ENCODE data around the gene ITPA. TPM values are rescaled to one million over a fixed set of nuclear protein-coding genes. Genes with fewer than 3 reads are reported as not detected.

Gene ITPA
- total and polyA plus RNA-seq, 2 of the 8 experiments (the other 6 are each of a cell fraction or from before 2014, with no cell fraction given) = 88.2 to 94.0 TPM

GRCh38 chr20:3180319-3180718 lies 29.0 kb upstream of the ITPA start:
- H3K9ac ChIP-seq (replicated peaks in 1 of 4; ENCODE audit: extremely low read depth in 1 of 4, low read depth in 3 of 4, low read length in 3 of 4) = no peak overlapping the region
- H2AFZ ChIP-seq (ENCODE audit: low read length) = no peak overlapping the region
- no peak overlapping the region for H3K4ac ChIP-seq (replicated peaks; ENCODE audit: insufficient read length, low read depth, low read length)
- H4K20me1 ChIP-seq (replicated peaks in 1 of 2; ENCODE audit: control insufficient read depth in 1 of 2, insufficient read depth in 2 of 2, low read length in 2 of 2) = peaks cover 0 to 1% of the 10 kb centered on the region in 2 experiments
- H4K8ac ChIP-seq (ENCODE audit: extremely low read depth, insufficient read depth, low read length) = no peak overlapping the region
- no peak overlapping the region for H2BK15ac ChIP-seq (ENCODE audit: low read length)
- no peak overlapping the region for H2AK5ac ChIP-seq (ENCODE audit: low read depth, low read length)
- no peak overlapping the region for H2BK20ac ChIP-seq (ENCODE audit: low read length)
- WGBS, 2 experiments (ENCODE audit: extremely low coverage in 1 of 2, insufficient coverage in 1 of 2, insufficient read length in 1 of 2, insufficient replicate concordance in 2 of 2, low coverage in 1 of 2, low lambda C conversion rate in 2 of 2, missing lambda C conversion rate in 1 of 2) = 65% methylated on average over 4 of the region's 4 CpGs; no CpG with 5 or more reads in 1 of the 2 experiments
- H2BK12ac ChIP-seq (ENCODE audit: low read depth, low read length) = no peak overlapping the region
- no peaks in the 10 kb centered on the region for H3K27me3 ChIP-seq (replicated peaks in 1 of 4; ENCODE audit: control insufficient read depth in 3 of 4, extremely low read depth in 1 of 4, insufficient read depth in 3 of 4, low read length in 3 of 4)
- H3K4me2 ChIP-seq (ENCODE audit: insufficient read depth in 1 of 2, low read depth in 2 of 2, low read length in 2 of 2) = no peak overlapping the region
- no peak overlapping the region for H3K14ac ChIP-seq (ENCODE audit: insufficient read length)
- H2BK5ac ChIP-seq (ENCODE audit: low read depth, low read length) = no peak overlapping the region
- ChIA-PET CTCF (ENCODE audit: partially characterized antibody) (no interaction called here), POLR2A (ENCODE audit: partially characterized antibody) (interaction anchor here (1.1 to 1.4 kb wide), 2 partner anchors 10 to 12 kb away, joined by 3 read pairs; no protein-coding TSS in a partner anchor)
- no peaks in the 10 kb centered on the region; a peak in 2 of 8 replicates for H3K36me3 ChIP-seq (ENCODE audit: control insufficient read depth in 2 of 4, insufficient read depth in 4 of 4, low read length in 3 of 4)
- H3K9me3 ChIP-seq (ENCODE audit: insufficient read depth in 2 of 2, low read depth in 1 of 2, low read length in 1 of 2) = no peaks in the 10 kb centered on the region
- H2BK120ac ChIP-seq (replicated peaks; ENCODE audit: low read depth, low read length) = no peak overlapping the region
- H4K5ac ChIP-seq (ENCODE audit: insufficient read length, low read depth, low read length) = no peak overlapping the region
- no peak for DNase-seq (ENCODE audit: low read depth in 1 of 2, low spot score in 2 of 2)
- no peak overlapping the region for H4K91ac ChIP-seq (replicated peaks; ENCODE audit: insufficient read length, low read length)
- H3K23ac ChIP-seq (ENCODE audit: insufficient read length) = no peak overlapping the region
- H3K4me3 ChIP-seq (ENCODE audit: extremely low read depth in 1 of 4, insufficient read depth in 2 of 4, low read depth in 3 of 4, low read length in 4 of 4) = no peak overlapping the region
- peaks cover 0 to 5% of the 10 kb centered on the region in 2 experiments; a peak in 2 of 4 replicates for H3K79me2 ChIP-seq (ENCODE audit: control insufficient read depth in 1 of 2, insufficient read depth in 2 of 2, low read length in 2 of 2)
- no peaks in the 10 kb centered on the region; the same call in 1 of the 2 replicates for H3K79me1 ChIP-seq (ENCODE audit: low read depth, low read length)
- no peak for FAIRE-seq
- H3K4me1 ChIP-seq (replicated peaks in 1 of 4; ENCODE audit: control insufficient read depth in 3 of 4, insufficient read depth in 4 of 4, low read length in 3 of 4) = peaks cover 0 to 5% (median 1%) of the 10 kb centered on the region in 4 experiments; a peak in 3 of 7 replicates
- no peak overlapping the region for H3K27ac ChIP-seq (ENCODE audit: low read depth, low read length)
- no peak overlapping the region for H3K18ac ChIP-seq (ENCODE audit: extremely low read depth, low read length)
- H3K23me2 ChIP-seq (ENCODE audit: low read depth, low read length) = no peaks in the 10 kb centered on the region; the same call in 1 of the 2 replicates
- no peak overlapping the region for H3K56ac ChIP-seq (replicated peaks; ENCODE audit: insufficient read length, low read depth, low read length)
- TF ChIP-seq ASH2L (IDR thresholded peaks at IDR 0.05; ENCODE audit: low read length) (no peak), CREB1 (IDR thresholded peaks at IDR 0.05) (no peak), SIN3A (conservative IDR thresholded peaks at IDR 0.05 in 1 of 2, IDR thresholded peaks at IDR 0.05 in 1 of 2; ENCODE audit: low read depth in 1 of 2, low read length in 2 of 2) (no peak)
